ES-I3 (cell line): ENCODE measurements around the gene NLRC3.

Source experiments
- H3K36me3 ChIP-seq: 2 replicates; pipeline ENCODE4 v1.6.1; 2013; ENCODE audit warnings: mild to moderate bottlenecking, low read length, control low read depth, moderate library complexity; ENCODE audit not compliant: insufficient read depth
- H3K4me1 ChIP-seq: 2 replicates; pipeline ENCODE4 v1.6.1; 2013; ENCODE audit warnings: mild to moderate bottlenecking, control low read depth, low read length; ENCODE audit not compliant: insufficient read depth
- H3K9ac ChIP-seq: 2 replicates; pipeline ENCODE4 v1.6.1; 2013; ENCODE audit warnings: low read depth, mild to moderate bottlenecking, low read length, moderate library complexity
- H3K9me3 ChIP-seq: 2 replicates; pipeline ENCODE4 v1.6.1; 2013; ENCODE audit warnings: mild to moderate bottlenecking, low read length, moderate library complexity; ENCODE audit not compliant: control insufficient read depth, insufficient read depth

The NLRC3 gene

DNA sequence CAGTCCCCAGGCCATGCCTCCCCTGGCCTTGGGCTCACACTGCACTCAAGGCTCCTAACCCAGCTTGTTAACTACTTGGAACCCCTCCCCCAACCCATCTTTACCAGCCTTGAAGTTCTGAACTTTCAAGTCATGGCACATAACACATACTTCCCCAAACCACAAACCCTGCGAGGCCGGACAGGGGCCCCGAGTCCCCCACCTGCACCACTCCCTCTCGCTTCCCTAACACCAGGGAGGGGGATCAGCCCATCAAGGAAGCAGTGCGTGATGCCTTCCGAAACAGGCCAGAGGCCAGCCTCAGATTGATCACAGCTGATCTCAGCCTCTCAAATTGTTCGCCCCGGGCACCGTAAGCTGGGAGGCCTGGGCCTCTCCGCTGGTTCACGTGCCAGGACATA is 3.0 kb upstream of the NLRC3 start:
- H3K4me1 ChIP-seq, result peaks cover 8% of the 10 kb centered on the region; the same call in 1 of the 2 replicates
- H3K36me3 ChIP-seq, result no peaks in the 10 kb centered on the region
- H3K9me3 ChIP-seq, result no peaks in the 10 kb centered on the region
- H3K9ac ChIP-seq, result no peak overlapping the region

DNA sequence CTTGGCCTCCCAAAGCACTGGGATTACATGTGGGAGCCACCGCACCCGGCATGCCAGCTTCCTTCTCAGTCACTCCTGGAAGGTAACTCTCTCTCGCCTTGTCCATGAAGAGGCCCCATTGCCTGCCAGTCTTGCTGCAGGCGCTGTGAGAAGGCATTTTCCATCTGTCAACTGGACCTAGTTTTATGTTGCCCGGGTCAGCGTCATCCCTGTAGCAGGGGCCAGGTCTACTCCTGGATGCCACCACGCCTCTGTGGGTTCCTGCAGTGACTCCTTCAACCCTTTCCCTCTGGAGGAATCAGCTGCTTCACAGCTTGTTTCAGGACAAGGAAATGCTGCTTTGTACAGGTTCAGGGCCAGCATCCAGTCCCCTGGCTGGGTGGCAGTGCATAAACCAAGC is 2.6 kb upstream of the NLRC3 start:
- H3K9ac ChIP-seq, result no peak overlapping the region

DNA sequence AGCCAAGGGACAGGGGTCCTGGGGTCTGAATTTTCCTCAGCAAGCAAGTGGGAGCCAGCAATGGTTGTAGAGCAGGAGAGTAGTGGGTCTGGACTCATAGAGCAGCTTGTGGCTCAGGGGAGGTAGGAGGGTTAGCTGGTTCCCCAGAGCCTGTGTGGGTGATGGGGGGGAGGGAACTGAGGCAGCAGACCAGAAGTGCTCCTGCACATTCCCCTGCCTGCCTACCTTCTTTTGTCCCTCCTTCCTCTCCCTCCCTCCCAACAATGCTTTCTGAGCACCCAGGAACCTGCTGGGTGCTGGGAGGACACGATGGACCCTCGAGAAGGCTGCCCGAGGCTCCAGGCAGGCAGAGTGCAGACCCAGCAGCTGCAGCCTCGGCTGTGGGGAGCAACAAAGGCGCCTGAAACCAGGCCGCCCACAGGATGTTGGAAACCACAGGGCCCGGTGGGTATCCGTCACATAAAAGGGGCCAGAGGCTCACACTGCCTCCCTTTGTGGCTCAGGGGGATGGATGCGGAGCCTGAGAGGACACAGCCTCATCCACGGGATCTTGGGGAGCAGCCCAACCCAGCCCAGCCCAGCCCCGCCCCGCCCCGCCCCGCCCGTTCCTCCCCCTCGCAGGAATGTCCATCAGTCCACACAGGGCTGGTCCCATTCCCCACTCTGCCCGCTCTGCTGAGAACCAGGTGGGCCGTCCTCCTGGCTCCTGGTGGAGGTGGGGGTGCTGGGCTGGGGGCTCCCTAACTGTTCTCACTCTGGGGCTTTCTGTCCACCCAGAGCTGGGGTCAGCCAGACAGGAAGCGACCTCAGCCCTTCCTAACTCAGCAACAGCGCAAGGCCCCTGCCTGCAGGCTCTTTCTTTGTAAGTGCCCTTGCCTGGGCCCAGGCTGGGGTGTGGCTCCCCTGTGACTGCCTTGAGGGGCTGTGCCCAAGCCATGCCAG is 1.7 kb upstream of the NLRC3 start:
- H3K36me3 ChIP-seq, result no peaks in the 10 kb centered on the region
- peaks cover 8% of the 10 kb centered on the region; the same call in 1 of the 2 replicates for H3K4me1 ChIP-seq
- H3K9ac ChIP-seq, result no peak overlapping the region; the same call in 1 of the 2 replicates
- H3K9me3 ChIP-seq, result no peaks in the 10 kb centered on the region

More for the DNA sequence above, 2.6 kb upstream of the NLRC3 start:
- H3K36me3 ChIP-seq, result no peaks in the 10 kb centered on the region
- H3K9me3 ChIP-seq, result no peaks in the 10 kb centered on the region
- H3K4me1 ChIP-seq, result peaks cover 8% of the 10 kb centered on the region; the same call in 1 of the 2 replicates

DNA sequence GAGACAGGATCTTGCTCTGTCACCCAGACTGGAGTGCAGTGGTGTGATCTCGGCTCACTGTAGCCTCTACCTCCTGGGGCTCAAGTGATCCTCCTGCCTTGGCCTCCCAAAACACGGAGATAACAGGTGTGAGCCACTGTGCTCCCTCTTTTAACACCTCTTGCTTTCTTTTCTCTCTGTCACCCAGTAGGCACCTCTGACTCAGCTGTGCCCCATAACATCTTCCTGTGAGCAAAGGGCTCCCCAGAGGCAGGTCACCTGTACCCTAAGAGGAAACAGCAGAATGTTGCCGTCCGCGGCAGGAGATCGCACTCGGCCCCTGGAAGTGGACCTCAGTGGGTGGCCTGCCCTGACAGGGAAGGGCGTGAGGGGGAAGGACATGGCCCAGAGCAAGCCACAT is 918 bp upstream of the NLRC3 start:
- Histone ChIP-seq H3K9ac (no peak overlapping the region), H3K36me3 (no peaks in the 10 kb centered on the region)

DNA sequence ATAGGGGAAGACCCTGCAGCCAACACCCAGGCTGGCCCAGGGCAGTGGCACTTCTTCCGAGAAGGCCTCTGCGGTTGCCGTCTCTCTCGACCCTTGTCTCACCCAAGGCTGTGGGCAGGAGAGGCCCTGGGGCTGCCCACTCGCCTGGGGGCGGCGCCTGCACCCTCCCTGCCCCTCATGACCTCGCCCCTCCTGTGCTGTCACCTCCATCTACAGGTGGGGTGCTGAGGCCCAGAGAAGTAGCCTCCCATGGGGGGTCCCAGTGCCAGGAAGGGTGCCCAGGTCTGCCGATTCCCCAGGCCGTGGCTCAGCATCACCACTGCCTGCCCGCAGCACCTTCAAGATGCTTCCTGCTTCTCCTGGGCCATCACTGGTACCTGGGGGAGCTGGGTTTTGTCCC is 992 bp downstream of the NLRC3 start:
- peaks cover 8% of the 10 kb centered on the region; the same call in 1 of the 2 replicates for H3K4me1 ChIP-seq
- H3K36me3 ChIP-seq, result no peaks in the 10 kb centered on the region
- no peaks in the 10 kb centered on the region for H3K9me3 ChIP-seq
- H3K9ac ChIP-seq, result no peak overlapping the region

More for the DNA sequence above, 918 bp upstream of the NLRC3 start:
- Histone ChIP-seq H3K4me1 (peaks cover 8% of the 10 kb centered on the region; the same call in 1 of the 2 replicates), H3K9me3 (no peaks in the 10 kb centered on the region)

DNA sequence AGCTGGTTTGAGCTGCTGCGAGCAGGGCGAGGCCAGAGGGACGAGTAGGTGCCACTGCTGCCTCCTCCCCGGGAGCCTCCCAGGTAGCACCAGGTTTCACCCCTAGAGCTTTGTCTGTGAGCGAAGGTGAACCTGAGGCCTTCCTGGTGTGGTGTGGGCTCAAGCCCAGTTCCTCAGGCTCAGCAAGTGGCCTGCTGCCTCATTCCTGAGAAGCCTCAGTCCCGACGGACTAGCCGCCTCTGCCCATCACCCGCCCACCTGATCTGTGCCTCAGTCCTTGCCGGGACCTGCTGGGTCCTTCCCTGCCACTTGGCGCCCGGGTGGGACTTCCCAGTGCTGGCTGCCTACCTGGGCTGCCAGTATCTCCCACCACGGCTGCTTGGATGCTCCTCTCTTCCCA is 1.7 kb downstream of the NLRC3 start:
- H3K4me1 ChIP-seq, result peaks cover 8% of the 10 kb centered on the region; the same call in 1 of the 2 replicates
- H3K36me3 ChIP-seq, result no peaks in the 10 kb centered on the region
- H3K9ac ChIP-seq, result no peak overlapping the region
- peaks cover 4% of the 10 kb centered on the region for H3K9me3 ChIP-seq

DNA sequence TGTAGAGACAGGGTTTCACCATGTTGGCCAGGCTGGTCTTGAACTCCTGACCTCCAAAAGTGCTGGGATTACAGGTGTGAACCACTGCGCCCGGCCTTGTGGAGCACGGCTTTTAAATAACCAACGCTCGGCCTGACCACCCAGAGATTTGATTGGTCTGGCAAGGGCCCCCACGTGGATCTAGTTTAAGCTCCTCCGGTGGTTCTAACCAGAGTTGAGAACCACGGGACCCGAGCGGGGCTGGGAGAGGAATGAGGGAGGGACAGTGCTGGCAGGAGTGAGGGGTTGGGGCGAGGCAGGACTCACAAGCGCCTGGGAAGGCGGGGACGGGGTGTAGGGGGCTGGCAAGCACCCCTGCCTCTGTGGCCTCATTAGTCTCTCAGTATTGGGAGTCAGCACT is 3.0 kb downstream of the NLRC3 start:
- Histone ChIP-seq H3K4me1 (peaks cover 5% of the 10 kb centered on the region; the same call in 1 of the 2 replicates), H3K9me3 (peaks cover 14% of the 10 kb centered on the region), H3K36me3 (no peaks in the 10 kb centered on the region; the same call in 1 of the 2 replicates), H3K9ac (no peak overlapping the region)

DNA sequence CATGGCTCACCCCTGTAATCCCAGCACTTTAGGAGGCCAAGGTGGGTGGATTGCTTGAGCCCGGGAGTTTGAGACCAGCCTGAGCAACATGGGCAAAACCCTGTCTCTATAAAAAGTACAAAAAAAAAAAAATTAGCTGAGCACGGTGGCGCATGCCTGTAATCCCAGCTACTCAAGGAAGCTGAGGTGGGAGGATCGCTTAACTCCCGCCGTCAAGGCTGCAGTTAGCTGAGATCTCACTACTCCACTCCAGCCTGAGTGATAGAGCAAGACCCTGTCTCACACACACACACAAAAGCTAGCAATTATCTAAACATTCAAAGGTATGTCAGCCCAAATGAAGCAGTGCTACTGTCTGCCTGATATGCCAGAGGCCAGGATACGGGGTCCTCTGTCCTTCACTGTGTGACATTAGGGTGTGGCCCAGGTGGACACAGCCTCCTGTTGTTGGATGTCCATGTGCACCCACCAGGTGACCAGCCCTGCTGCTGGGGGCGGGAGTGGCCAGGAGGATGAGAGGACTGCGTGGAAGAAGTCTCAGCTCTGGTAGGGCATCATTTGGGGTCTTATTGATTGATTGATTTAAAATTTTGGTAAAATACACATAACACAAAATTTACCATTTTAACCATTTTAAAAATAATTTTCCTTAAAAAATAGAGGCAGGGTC is 3.9 kb downstream of the NLRC3 start:
- H3K9ac ChIP-seq, result no peak overlapping the region
- no peaks in the 10 kb centered on the region; the same call in 1 of the 2 replicates for H3K36me3 ChIP-seq
- no peaks in the 10 kb centered on the region; the same call in 1 of the 2 replicates for H3K4me1 ChIP-seq
- H3K9me3 ChIP-seq, result peaks cover 14% of the 10 kb centered on the region

DNA sequence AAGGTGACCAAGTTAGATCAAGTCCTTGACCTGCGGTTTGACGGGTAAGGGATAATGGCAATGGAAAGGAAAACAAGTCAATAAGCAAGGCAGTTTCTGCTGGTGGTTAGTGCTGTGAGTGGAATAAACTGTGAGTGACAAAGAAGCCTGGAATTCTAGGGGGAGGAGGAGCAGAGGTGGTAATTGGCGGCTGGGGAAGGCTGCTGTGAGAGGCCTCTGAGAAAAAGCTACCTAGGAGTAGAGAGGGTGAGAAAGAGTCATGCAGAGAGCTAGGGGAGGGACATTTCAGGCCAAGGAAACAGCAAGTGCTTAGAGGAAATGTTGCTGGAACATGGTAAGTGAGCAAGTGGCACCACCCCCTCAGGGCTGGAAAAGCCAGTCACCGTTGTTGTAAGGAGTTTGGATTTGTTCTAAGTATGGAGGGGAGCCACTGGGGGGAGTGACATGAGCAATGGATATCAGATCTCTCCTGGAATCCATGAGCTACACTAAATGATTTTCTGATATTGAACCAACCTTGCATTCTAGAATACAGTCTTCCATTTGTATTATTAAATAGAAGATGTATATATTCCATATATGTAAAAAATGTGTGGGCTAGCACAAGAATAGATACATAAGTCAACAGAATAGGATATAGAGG is 6.7 kb downstream of the NLRC3 start:
- Histone ChIP-seq H3K4me1 (no peaks in the 10 kb centered on the region; the same call in 1 of the 2 replicates), H3K36me3 (no peaks in the 10 kb centered on the region; the same call in 1 of the 2 replicates), H3K9me3 (peaks cover 14% of the 10 kb centered on the region), H3K9ac (no peak overlapping the region)

DNA sequence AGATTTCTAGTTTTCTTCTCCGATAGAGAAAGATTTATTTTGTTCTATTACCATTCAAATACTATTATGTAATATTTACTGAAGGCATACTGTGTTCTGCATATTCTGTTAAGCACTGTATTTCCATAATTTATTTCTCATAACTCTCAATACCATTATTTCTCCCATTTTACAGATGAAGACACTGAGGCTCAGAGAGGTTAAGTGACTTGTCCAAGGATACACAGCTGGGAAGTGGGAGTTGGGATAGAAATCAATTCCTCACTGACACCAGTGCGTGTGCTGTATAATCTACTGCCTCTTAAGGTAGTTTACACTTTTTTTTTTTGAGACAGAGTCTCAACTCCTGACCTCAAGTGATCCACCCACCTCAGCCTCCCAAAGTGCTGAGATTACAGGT is 7.4 kb downstream of the NLRC3 start:
- Histone ChIP-seq H3K36me3 (no peaks in the 10 kb centered on the region; the same call in 1 of the 2 replicates), H3K9ac (no peak overlapping the region), H3K4me1 (no peaks in the 10 kb centered on the region; the same call in 1 of the 2 replicates), H3K9me3 (peaks cover 14% of the 10 kb centered on the region)

DNA sequence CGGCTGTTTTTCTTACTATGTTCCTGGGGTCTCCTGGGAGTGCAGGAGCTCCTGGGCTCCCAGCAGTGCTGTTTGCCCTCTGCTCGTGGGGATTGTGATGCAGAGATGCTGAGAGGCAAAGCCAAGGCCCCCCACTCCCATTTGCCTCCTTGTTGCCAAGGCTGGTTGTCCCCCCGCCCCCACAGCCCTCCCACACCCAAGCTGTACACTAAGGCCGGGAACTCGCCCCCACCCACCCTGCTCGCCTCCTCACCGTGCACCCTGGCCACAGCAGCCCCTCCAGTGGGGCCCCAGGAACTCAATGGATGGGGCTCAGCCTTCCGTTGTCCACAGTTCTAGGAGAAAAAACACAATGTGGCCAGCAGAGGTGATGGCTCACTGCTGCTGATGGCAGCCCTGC is 10.2 kb downstream of the NLRC3 start:
- no peak overlapping the region for H3K9ac ChIP-seq
- peaks cover 14% of the 10 kb centered on the region for H3K9me3 ChIP-seq
- no peaks in the 10 kb centered on the region; the same call in 1 of the 2 replicates for H3K4me1 ChIP-seq
- H3K36me3 ChIP-seq, result no peaks in the 10 kb centered on the region; the same call in 1 of the 2 replicates

DNA sequence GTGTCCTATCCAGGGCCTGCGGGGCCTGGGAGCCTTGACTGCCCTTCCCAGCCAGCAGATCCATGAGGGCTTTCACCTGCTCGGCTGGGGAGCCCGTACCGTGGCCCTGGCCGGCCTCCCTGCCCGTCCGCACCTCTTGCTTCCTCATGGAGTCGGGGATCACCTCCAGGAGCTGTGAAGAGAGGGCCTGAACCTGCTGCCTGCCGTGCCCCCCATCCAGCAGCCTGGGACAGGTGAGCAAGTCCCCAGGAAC is 12.4 kb downstream of the NLRC3 start:
- no peaks in the 10 kb centered on the region for H3K36me3 ChIP-seq
- H3K9me3 ChIP-seq, result peaks cover 3% of the 10 kb centered on the region; the same call in 1 of the 2 replicates
- no peaks in the 10 kb centered on the region; the same call in 1 of the 2 replicates for H3K4me1 ChIP-seq
- H3K9ac ChIP-seq, result no peak overlapping the region

DNA sequence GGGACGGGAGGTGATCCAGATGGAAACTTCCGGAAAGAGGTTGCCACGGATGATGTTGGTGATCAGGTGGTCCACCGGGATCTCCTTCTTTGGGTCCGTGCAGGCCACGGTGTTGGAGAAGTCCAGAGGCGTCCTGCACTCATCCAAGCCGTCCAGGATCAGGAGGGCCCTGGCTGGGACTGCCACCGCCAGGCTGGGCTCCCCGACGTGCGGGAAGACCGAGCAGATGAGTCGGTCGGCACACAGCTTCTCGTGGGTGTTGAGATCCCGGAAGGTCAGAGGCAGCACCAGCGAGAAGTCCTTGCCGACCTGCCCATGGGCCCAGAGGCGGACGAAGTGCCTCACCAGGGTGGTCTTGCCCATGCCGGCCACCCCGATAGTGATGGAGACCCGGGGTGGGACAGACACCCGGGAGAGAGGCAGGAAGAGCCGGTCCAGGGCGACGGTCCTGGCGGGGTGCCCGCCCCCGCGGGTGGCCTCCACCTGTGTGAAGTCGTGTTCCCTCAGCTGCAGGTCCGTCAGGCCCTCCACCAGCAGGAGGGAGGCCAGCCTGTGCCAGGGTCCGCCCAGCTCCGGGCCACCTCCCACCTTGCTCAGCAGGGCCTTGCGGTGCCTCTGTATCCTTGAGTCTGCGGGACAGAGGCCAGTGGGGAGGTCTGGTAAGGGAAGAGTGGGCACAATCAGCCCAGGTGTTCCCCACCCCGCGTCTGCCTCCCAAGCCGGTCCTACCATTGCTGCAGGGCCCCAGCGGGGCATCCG is 12.9 kb downstream of the NLRC3 start:
- Histone ChIP-seq H3K36me3 (no peaks in the 10 kb centered on the region), H3K4me1 (no peaks in the 10 kb centered on the region; the same call in 1 of the 2 replicates)

More for the DNA sequence above, 12.9 kb downstream of the NLRC3 start:
- Histone ChIP-seq H3K9ac (no peak overlapping the region), H3K9me3 (no peaks in the 10 kb centered on the region)
